Measurements from ENCODE around the gene LRRTM1.

The LRRTM1 gene

DNA sequence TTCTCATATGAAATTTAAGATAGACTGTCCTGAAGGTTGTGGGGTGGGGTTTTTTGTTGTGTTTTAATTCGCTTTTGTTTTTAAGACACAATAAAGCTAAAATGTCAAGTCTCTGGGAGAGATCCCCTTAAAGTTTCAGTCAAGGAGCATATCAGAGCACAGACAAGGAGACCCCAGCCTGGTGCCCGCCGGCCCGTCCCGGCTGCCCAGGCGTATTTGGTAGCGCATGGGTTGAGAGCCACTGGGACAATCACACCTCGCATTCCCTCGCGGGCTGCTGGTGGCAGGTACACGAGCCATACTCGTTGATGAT, 2.6 kb downstream of the LRRTM1 start (continued):
- TF ChIP-seq SCRT1 (tag by site-specific recombination; IDR thresholded peaks at IDR 0.05; ENCODE audit: borderline replicate concordance) (no peak), ZNF214 (tag by site-specific recombination; IDR thresholded peaks at IDR 0.05; ENCODE audit: borderline replicate concordance) (no peak), ZNF707 (tag by site-specific recombination; IDR thresholded peaks at IDR 0.05) (no peak), HOXD13 (CRISPR knock-in tag; IDR thresholded peaks at IDR 0.05; ENCODE audit: borderline replicate concordance) (no peak)

DNA sequence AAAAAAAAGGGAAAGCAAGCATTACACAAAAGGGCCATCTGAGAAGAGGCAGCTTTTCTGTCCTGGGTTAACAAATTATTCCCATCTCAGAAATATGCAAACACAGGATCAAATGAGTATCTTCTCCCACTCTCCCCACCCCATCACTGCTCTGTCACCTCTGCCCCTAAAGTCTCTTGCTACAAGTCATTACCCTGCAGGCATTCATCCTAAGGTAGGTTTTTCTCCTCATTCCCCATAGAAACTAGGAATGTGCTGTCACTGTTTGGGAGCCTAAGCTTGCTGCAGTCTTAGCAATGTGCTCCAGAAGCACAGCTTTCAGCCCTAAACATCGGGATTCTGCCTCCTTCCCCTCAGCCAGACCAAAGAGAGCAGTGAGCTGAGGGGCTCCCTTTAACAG, 3.6 kb downstream of the LRRTM1 start:
- Histone ChIP-seq H3K4me1 (ENCODE audit: control insufficient read depth, insufficient read depth, low read length) (no peaks in the 10 kb centered on the region), H3K36me3 (ENCODE audit: control insufficient read depth in 2 of 2, insufficient read depth in 1 of 2, low read length in 2 of 2) (no peaks in the 10 kb centered on the region), H3K27ac (ENCODE audit: extremely low read depth, low read depth, low read length) (no peak overlapping the region), H3K9me3 (ENCODE audit: control insufficient read depth, insufficient read depth, low read depth, low read length) (no peaks in the 10 kb centered on the region), H3K4me3 (ENCODE audit: low read depth, low read length) (no peak overlapping the region)
- CTCF ChIA-PET, result interaction anchor here (0.7 to 1.7 kb wide), 2 partner anchors 10 to 62 kb away, joined by 3 to 6 read pairs; no protein-coding TSS in a partner anchor
- POLR2A ChIA-PET, result no interaction called here
- TF ChIP-seq ZNF112 (tag by site-specific recombination; IDR thresholded peaks at IDR 0.05) (no peak), ZNF2 (tag by site-specific recombination; IDR thresholded peaks at IDR 0.05) (no peak), ZNF140 (tag by site-specific recombination; IDR thresholded peaks at IDR 0.05) (no peak), ZNF426 (tag by site-specific recombination; IDR thresholded peaks at IDR 0.05) (no peak), GLIS1 (tag by site-specific recombination; IDR thresholded peaks at IDR 0.05) (no peak)
- TF ChIP-seq, protein P1, sequence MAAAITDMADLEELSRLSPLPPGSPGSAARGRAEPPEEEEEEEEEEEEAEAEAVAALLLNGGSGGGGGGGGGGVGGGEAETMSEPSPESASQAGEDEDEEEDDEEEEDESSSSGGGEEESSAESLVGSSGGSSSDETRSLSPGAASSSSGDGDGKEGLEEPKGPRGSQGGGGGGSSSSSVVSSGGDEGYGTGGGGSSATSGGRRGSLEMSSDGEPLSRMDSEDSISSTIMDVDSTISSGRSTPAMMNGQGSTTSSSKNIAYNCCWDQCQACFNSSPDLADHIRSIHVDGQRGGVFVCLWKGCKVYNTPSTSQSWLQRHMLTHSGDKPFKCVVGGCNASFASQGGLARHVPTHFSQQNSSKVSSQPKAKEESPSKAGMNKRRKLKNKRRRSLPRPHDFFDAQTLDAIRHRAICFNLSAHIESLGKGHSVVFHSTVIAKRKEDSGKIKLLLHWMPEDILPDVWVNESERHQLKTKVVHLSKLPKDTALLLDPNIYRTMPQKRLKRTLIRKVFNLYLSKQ (tag by site-specific recombination; IDR thresholded peaks at IDR 0.05; ENCODE audit: borderline replicate concordance), result no peak

DNA sequence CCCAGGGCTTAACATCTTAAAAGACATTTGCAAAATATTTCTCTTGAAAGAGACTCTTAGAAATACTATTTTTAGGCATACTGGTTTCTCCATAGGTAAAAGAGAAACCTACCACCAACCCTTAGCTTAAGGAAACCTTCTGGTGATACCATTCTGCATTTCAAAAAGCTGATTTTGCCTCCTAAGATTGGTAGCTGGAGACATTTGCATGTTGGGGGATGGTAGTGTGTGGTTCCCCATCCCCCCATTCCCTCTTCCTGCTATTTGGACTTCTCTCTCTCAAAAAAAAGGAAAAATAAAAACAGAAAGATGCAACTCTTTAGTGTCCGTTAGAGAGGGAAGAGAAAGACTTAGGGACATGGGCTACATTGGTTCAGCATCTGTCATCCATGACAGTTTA, 4.2 kb downstream of the LRRTM1 start:
- Histone ChIP-seq H3K27ac (ENCODE audit: extremely low read depth, low read depth, low read length) (no peak overlapping the region), H3K4me1 (ENCODE audit: control insufficient read depth, insufficient read depth, low read length) (no peaks in the 10 kb centered on the region), H3K9me3 (ENCODE audit: control insufficient read depth, insufficient read depth, low read depth, low read length) (no peaks in the 10 kb centered on the region), H3K36me3 (ENCODE audit: control insufficient read depth in 2 of 2, insufficient read depth in 1 of 2, low read length in 2 of 2) (no peaks in the 10 kb centered on the region), H3K4me3 (ENCODE audit: low read depth, low read length) (no peak overlapping the region)
- TF ChIP-seq, protein P2, sequence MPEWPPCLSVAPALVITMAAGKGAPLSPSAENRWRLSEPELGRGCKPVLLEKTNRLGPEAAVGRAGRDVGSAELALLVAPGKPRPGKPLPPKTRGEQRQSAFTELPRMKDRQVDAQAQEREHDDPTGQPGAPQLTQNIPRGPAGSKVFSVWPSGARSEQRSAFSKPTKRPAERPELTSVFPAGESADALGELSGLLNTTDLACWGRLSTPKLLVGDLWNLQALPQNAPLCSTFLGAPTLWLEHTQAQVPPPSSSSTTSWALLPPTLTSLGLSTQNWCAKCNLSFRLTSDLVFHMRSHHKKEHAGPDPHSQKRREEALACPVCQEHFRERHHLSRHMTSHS (tag by site-specific recombination; IDR thresholded peaks at IDR 0.05), result no peak
- no peak for TF ChIP-seq HOXA7 (CRISPR knock-in tag; IDR thresholded peaks at IDR 0.05; ENCODE audit: borderline replicate concordance)
- TF ChIP-seq, protein P3, sequence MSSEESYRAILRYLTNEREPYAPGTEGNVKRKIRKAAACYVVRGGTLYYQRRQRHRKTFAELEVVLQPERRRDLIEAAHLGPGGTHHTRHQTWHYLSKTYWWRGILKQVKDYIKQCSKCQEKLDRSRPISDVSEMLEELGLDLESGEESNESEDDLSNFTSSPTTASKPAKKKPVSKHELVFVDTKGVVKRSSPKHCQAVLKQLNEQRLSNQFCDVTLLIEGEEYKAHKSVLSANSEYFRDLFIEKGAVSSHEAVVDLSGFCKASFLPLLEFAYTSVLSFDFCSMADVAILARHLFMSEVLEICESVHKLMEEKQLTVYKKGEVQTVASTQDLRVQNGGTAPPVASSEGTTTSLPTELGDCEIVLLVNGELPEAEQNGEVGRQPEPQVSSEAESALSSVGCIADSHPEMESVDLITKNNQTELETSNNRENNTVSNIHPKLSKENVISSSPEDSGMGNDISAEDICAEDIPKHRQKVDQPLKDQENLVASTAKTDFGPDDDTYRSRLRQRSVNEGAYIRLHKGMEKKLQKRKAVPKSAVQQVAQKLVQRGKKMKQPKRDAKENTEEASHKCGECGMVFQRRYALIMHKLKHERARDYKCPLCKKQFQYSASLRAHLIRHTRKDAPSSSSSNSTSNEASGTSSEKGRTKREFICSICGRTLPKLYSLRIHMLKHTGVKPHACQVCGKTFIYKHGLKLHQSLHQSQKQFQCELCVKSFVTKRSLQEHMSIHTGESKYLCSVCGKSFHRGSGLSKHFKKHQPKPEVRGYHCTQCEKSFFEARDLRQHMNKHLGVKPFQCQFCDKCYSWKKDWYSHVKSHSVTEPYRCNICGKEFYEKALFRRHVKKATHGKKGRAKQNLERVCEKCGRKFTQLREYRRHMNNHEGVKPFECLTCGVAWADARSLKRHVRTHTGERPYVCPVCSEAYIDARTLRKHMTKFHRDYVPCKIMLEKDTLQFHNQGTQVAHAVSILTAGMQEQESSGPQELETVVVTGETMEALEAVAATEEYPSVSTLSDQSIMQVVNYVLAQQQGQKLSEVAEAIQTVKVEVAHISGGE (tag by site-specific recombination; conservative IDR thresholded peaks at IDR 0.05; ENCODE audit: low read depth), result no peak
- TF ChIP-seq, protein P4, sequence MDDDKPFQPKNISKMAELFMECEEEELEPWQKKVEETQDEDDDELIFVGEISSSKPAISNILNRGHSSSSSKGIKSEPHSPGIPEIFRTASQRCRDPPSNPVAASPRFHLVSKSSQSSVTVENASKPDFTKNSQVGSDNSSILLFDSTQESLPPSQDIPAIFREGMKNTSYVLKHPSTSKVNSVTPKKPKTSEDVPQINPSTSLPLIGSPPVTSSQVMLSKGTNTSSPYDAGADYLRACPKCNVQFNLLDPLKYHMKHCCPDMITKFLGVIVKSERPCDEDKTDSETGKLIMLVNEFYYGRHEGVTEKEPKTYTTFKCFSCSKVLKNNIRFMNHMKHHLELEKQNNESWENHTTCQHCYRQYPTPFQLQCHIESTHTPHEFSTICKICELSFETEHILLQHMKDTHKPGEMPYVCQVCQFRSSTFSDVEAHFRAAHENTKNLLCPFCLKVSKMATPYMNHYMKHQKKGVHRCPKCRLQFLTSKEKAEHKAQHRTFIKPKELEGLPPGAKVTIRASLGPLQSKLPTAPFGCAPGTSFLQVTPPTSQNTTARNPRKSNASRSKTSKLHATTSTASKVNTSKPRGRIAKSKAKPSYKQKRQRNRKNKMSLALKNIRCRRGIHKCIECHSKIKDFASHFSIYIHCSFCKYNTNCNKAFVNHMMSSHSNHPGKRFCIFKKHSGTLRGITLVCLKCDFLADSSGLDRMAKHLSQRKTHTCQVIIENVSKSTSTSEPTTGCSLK (tag by site-specific recombination; IDR thresholded peaks at IDR 0.05), result no peak
- no peak for TF ChIP-seq ZNF132 (tag by site-specific recombination; IDR thresholded peaks at IDR 0.05; ENCODE audit: borderline replicate concordance)
- TF ChIP-seq ZNF211 (tag by site-specific recombination; IDR thresholded peaks at IDR 0.05; ENCODE audit: low read depth), result no peak
- TF ChIP-seq OSR2 (tag by site-specific recombination; IDR thresholded peaks at IDR 0.05), result no peak
- TF ChIP-seq ZNF292 (tag by site-specific recombination; IDR thresholded peaks at IDR 0.05; ENCODE audit: borderline replicate concordance, low read depth), result no peak
- no peak for TF ChIP-seq ZSCAN16 (tag by site-specific recombination; IDR thresholded peaks at IDR 0.05)
- no peak for TF ChIP-seq ZNF707 (tag by site-specific recombination; IDR thresholded peaks at IDR 0.05)
- TF ChIP-seq SETDB1 (IDR thresholded peaks at IDR 0.05; ENCODE audit: insufficient read length, low read length), result no peak
- no peak for TF ChIP-seq ZNF302 (tag by site-specific recombination; IDR thresholded peaks at IDR 0.05; ENCODE audit: low read depth)
- no peak for TF ChIP-seq ZNF433 (tag by site-specific recombination; IDR thresholded peaks at IDR 0.05; ENCODE audit: low read depth)
- no peak for TF ChIP-seq GLIS2 (tag by site-specific recombination; IDR thresholded peaks at IDR 0.05)
- POLR2A ChIA-PET, result no interaction called here
- CTCF ChIA-PET, result interaction anchor here (0.7 to 1.7 kb wide), 2 partner anchors 10 to 62 kb away, joined by 3 to 6 read pairs; no protein-coding TSS in a partner anchor
